ENCODE results near the gene FAM118B. TPM values are rescaled to one million over a fixed set of nuclear protein-coding genes. Genes with fewer than 3 reads are reported as not detected.

Gene FAM118B
- polyA plus RNA-seq, 1 experiment = 36.7 TPM

DNA sequence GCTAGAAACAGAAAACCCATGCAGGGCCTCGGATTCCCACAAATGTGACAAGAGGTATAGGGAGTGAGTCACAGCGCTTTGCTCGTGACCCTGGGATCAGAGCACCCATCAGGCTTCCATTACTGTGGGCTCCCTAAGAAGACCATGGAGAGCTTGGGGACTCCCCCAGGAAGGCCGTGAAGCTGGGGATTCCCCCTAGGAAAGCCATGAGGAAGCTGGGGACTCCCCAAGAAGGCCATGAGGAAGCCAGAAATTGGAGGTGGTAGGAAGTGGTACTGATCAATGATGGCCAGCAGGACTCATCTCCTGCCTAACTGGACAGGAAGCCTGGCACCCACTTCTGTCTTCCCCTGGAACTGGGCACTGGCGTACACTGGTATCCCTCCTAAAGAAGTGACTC, 82.1 kb downstream of the FAM118B start:
- Histone ChIP-seq H3K27ac (ENCODE audit: low read depth, low read length) (no peak overlapping the region), H3K9me3 (ENCODE audit: control insufficient read depth, insufficient read depth, low read length) (no peaks in the 10 kb centered on the region; the same call in 1 of the 2 replicates), H3K27me3 (ENCODE audit: control insufficient read depth, insufficient read depth, low read length) (no peaks in the 10 kb centered on the region), H3K4me3 (ENCODE audit: low read depth, low read length) (no peak overlapping the region)
- ChIA-PET POLR2A (interaction anchor here (0.7 kb wide), 1 partner anchor 10 kb away, joined by 3 read pairs; the partner anchor contains the start of gene DCPS), CTCF (no interaction called here)
- TF ChIP-seq CTCF (IDR thresholded peaks at IDR 0.05; ENCODE audit: low read depth, low read length) = no peak
- no peak for DNase-seq (ENCODE audit: low read depth, low spot score)

DNA sequence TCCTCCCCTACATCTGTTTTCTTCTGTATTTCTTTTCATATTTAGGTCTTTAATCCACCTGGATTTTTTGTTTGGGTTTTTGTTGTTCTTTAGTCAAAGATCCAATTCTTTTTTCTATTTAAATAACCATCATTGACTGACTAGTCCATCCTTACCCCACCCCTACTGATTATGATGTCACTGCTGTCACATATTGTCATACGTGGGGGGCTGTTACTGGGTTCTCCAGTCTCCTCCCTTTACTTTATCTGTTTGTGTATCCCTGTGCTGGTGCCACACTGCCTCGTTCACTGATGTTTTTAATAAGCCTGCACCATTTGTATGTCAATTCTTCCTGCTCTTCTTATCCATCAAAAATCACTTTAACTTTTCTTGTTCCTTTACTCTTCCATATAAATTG, 85.4 kb downstream of the FAM118B start:
- Histone ChIP-seq H3K27me3 (ENCODE audit: control insufficient read depth, insufficient read depth, low read length) (no peaks in the 10 kb centered on the region), H3K9me3 (ENCODE audit: control insufficient read depth, insufficient read depth, low read length) (no peaks in the 10 kb centered on the region), H3K4me3 (ENCODE audit: low read depth, low read length) (no peak overlapping the region), H3K27ac (ENCODE audit: low read depth, low read length) (no peak overlapping the region)
- TF ChIP-seq CTCF (IDR thresholded peaks at IDR 0.05; ENCODE audit: low read depth, low read length) = no peak
- DNase-seq (ENCODE audit: low read depth, low spot score) = no peak
- CTCF ChIA-PET = no interaction called here
- POLR2A ChIA-PET = no interaction called here

- peak; percentile 60 for DNase-seq (ENCODE audit: low read depth, low spot score)
- Histone ChIP-seq H3K4me3 (ENCODE audit: low read depth, low read length) (peak within 1 kb of the TSS; percentile 92), H3K27ac (ENCODE audit: low read depth, low read length) (peak within 1 kb of the TSS; percentile 93), H3K27me3 (ENCODE audit: control insufficient read depth, insufficient read depth, low read length) (no peaks in the 10 kb centered on the region), H3K9me3 (ENCODE audit: control insufficient read depth, insufficient read depth, low read length) (peaks cover 3% of the 10 kb centered on the region; the same call in 1 of the 2 replicates)
- POLR2A ChIA-PET = interaction anchor here (0.6 to 1.0 kb wide), 5 partner anchors 10 to 163 kb away, joined by 3 to 14 read pairs (median 3); no protein-coding TSS in a partner anchor
- CTCF ChIA-PET = interaction anchor here (1.1 to 3.0 kb wide), 3 partner anchors 14 to 413 kb away, joined by 4 to 19 read pairs (median 4); no protein-coding TSS in a partner anchor
- TF ChIP-seq CTCF (IDR thresholded peaks at IDR 0.05; ENCODE audit: low read depth, low read length) = no peak
These were observed 92.3 kb downstream of the FAM118B start, which contains the start of gene DCPS for GRCh38 chr11:126303623-126304456. Gene DCPS (plus strand): TSS chr11:126304060. CDS start chr11:126304081, 21 bp downstream.

DNA sequence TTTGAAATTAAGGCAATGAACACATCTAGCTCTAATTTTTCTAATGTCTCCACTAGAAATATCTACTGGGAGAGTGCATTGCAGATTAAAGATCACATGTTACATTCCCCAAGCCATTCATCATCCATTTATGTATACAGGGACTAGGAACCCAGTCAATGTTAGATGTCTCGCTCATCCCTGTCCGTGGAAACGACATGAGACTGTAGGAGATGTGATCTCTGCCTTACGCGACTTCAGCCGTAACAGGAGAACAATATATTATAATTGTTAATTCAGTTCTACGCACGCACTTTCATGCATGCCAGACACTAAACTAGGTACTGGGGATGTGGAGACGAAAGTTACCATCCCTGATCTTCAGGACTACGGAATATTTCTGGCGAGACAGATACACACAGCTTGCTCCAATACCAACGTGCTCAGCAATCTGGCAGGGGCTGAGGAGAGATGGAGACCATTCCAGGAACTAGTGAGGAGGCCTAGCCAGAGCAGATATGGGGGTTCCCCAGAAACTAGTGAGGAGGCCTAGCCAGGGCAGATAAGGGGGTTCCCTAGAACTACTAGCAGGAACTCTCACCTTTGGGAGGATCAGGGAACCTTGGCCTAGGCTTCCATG, 93.0 kb downstream of the FAM118B start:
- ChIA-PET POLR2A (interaction anchor here (0.6 to 1.0 kb wide), 5 partner anchors 11 to 164 kb away, joined by 3 to 14 read pairs (median 3); no protein-coding TSS in a partner anchor), CTCF (interaction anchor here (1.1 to 3.0 kb wide), 3 partner anchors 14 to 412 kb away, joined by 4 to 19 read pairs (median 4); no protein-coding TSS in a partner anchor)
- H3K4me3 ChIP-seq (ENCODE audit: low read depth, low read length) = peak overlapping the region; percentile 92
- H3K27ac ChIP-seq (ENCODE audit: low read depth, low read length) = peak overlapping the region; percentile 21
- no peak for DNase-seq (ENCODE audit: low read depth, low spot score)
- no peaks in the 10 kb centered on the region for H3K27me3 ChIP-seq (ENCODE audit: control insufficient read depth, insufficient read depth, low read length)
- peaks cover 3% of the 10 kb centered on the region; the same call in 1 of the 2 replicates for H3K9me3 ChIP-seq (ENCODE audit: control insufficient read depth, insufficient read depth, low read length)
- TF ChIP-seq CTCF (IDR thresholded peaks at IDR 0.05; ENCODE audit: low read depth, low read length) = no peak

Measured in AG04450 (cell line).